ENCODE measurements around the gene CCDC137.

The CCDC137 gene

GRCh38 chr17:81652906-81653771 is 13.4 kb upstream of the CCDC137 start:
- DNase-seq, result no peak

- DNase-seq, result no peak
Measured at GRCh38 chr17:81655378-81656117, 11.0 kb upstream of the CCDC137 start.

DNA sequence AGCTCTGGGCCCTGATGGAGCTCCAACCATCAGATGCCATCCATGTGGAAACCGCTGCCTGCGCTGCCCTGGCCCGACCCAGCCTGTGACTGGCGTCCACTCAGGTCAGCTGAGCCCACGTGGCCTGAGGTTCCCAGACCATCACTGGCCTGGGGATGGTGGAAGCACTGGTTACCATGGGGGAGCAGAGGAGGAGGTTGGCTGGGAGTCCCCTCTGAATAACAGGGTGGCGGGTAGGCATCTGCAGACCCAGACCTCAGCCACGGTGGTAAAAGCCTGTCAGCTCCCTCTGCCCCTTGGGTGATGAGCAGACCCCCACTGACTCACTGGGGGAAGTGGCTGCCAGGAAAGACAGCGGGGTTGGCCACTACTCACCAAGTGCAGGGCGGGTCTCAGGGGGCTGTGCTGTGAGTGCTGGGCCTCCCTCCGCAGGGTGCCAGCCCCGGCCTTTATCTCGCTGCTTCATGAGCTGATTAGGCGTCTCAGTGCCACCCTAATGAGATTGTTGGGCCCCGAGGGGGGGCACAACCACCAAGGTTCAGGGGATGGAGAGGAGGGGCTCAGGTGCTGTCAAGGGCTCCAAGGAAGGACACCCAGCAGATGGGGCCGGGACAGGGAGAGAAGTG is 10.3 kb upstream of the CCDC137 start, which contains the start of gene PDE6G:
PDE6G (minus strand) TSS at position 425 of the 626 bp plus-strand sequence. CDS start 3,237 bp downstream, outside the sequence.
- DNase-seq, result no peak

GRCh38 chr17:81656835-81657234 is 9.7 kb upstream of the CCDC137 start:
- DNase-seq, result no peak

DNA sequence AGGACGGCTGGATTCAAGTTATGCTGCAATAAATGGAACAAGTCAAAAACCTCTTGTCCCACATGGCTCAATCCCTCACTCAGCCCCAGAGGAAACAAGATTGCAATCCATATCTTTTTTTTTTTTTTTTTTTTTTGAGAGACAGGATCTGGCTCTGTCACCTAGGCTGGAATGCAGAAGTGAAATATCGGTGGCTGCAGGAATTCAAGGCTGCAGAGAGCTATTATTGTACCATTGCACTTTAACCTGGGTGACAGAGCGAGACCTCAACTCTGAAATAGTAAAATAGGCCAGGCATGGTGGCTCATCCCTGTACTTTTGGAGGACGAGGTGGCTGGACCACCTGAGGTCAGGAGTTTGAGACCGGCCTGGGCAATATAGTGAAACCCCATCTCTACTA is 7.5 kb upstream of the CCDC137 start:
- DNase-seq, result no peak

DNA sequence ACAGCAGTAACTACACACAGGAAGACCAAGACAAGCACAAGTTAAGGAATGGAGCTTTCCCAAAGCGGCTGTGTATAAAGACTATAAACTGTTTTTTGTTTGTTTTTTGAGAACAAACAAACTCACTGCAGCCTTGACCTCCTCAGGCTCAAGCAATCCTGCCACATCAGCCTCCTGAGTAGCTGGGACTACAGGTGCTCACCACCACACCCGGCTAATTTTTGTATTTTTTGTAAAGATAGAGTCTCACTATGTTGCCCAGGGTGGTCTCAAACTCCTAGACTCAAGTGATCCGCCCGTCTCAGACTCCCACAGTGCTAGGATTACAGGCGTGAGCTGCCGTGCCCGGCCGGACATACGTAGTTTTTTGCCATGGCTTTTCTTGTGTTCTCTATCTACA is 6.1 kb upstream of the CCDC137 start:
- no peak for DNase-seq

- DNase-seq, result no peak
Measured at GRCh38 chr17:81662002-81662401, 4.5 kb upstream of the CCDC137 start.

GRCh38 chr17:81664051-81664470 is 2.5 kb upstream of the CCDC137 start:
- no peak for DNase-seq

DNA sequence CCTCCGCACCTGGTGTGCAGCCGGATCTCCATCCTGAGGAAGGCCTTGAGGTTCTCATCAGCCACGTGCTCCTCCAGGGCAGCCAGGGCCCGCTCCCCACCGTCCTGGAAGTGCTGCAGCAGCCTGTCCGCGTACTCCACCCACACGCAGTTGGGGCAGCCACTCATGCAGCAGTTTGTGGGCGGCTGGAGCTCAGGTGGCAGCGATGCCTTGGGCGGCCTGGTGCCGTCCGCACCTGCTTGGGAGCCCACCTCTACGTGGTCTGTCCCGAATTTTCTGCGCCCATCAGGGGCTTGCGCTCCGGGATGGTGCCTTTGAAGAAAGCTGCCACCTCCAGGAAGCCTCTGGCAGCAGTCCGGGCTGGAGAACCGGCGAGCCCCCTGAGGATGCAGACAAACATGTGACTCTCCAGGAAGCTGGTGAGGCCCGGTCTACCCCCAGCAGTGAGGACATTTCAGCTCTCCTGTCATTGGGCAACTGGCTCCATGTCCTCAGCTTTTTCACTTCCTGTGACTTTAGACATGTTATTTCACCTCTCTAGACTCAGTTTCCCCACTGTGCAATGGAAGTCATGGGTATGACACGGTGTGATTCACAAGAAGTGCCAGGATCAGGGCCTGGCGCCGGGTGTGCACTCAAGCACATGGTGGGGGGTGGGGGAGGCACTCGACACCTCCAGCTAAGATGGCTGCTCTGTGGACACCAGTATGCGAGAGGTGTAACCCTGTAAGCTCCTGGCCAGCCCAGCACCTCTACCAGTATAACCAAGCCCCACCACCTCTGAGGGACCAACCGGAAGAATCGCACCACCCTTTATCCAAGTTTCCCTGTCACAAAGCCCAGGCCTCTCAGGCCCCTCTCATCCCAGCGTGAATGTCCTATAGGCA is 1.1 kb upstream of the CCDC137 start:
- DNase-seq, result peak; percentile 74

GRCh38 chr17:81666092-81666341 is 520 bp upstream of the CCDC137 start:
- no peak for DNase-seq

GRCh38 chr17:81667754-81668153 is 1.2 kb downstream of the CCDC137 start:
- no peak for DNase-seq

DNA sequence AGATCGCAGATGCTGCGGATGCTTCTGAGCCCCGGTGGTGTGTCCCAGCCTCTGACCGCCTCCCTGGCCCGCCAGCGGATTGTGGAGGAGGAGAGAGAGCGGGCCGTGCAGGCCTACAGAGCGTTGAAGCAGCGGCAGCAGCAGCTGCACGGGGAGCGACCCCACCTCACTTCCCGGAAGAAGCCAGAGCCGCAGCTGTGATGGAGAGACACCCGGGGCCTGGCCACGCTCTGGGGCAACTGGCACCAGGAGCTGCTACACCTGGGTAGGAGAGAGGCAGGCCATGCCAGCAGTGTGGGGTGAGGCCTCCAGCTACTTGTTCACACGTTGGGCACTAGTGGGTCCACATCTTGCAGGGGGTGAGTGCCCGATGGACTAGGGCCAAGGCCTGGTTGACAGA is 6.0 kb downstream of the CCDC137 start:
- no peak for DNase-seq

GRCh38 chr17:81672954-81673353 is 6.4 kb downstream of the CCDC137 start:
- no peak for DNase-seq

DNA sequence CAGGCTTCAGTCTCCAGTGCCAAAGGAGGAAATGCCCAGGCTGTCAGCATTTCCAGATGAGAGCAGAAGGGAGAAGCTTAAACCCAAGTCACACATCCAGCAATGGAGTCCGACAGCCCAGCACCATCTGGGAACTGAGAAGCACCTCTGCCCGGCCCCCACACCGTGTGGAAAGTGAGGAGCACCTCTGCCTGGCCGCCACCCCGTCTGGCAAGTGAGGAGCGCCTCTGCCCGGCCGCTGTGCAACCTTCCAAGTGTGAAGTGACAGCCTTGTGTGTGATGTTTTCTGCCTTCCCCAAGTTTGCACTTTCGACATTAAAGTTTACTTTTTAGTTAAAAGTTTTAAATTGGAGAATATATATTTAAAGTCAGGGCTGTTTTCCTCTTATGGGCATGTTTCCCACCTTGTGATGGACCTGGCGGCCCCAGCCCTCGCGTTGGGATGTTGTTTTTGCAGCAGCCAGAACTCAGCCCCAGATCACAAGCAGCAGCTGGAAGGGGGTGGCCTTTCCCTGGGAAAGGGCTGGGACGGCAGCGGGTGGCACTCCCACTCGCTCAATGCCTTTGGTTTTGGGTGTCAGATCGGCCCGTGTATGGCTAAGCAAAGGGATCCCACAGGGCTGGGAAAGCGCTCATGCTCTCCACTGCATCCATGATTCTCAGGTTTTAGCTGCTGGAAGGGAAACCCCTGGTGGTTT is 7.2 kb downstream of the CCDC137 start:
- no peak for DNase-seq

DNA sequence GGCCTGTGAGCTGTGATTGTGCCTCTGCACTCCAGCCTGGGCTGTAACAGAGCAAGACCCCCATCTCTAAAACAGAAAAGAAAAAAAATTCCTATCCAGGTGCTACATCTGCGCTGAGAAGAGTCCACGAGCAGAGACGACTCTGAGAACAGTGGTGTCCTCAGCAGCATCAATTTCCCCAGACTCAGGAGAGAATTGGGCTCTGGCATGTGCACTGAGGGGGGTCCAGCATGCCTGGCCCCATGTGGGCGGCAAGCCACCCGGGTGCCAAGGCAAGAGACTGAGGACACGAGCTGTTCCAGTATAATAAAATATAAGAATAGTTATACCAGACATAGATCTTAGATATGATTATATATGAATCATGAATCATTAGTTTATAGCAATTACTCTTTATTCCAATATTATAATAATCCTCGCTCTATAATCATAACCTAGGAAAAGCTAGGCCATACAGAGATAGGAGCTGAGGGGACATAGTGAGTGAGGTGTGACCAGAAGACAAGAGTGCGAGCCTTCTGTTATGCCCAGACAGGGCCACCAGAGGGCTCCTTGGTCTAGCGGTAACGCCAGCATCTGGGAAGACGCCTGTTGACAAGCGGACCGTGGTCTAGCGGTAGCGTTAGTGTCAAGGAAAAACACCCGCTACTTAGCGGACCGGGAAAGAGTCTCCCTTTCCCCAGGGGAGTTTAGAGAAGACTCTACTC is 9.1 kb downstream of the CCDC137 start:
- DNase-seq, result peak; percentile 41

DNA sequence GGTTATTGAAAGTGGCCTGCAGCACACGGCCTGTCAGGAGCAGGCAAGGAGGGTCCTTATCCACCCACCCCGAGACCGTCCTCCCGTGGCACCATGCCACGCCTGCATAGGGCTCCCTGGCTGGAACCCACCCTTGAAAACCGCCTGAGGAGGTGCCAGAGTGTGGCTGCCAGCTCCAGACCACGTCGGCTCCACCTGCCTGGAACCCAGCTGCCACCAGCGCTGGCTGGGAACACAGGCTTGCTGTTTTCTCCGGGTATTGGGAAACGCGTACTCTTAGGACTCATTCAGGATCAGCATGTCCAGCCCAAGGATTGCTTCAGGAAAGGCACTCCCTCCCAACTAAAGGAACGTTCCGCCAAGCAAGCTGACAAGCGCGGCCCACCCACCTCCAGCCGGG is 10.4 kb downstream of the CCDC137 start:
- no peak for DNase-seq

DNA sequence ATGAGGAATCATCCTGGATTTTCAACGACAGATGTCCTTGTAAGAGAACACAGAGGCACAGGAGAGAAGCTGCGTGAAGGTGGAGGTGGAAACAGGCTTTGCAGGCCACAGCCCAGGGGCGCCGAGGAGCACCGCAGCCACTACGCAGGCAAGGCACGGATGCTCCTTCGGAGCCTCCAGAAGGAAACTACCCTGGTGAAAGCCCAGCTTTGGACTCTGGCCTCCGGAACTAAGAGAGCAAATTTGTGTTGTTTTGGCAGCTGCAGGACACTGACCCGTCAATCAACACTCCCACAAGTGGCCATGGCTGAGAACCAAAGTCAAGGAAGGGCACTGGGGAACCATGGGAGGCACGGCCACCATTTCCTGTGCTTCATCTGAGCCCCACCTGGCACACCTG is 13.6 kb downstream of the CCDC137 start:
- DNase-seq, result no peak

GRCh38 chr17:81681672-81682071 is 15.1 kb downstream of the CCDC137 start:
- no peak for DNase-seq

GRCh38 chr17:81682565-81683207 is 16.1 kb downstream of the CCDC137 start:
- DNase-seq, result no peak

- no peak for DNase-seq
Measured at GRCh38 chr17:81683208-81683583, 16.7 kb downstream of the CCDC137 start.
